Epidermal melanocyte (primary cell): Measurements from ENCODE around the gene HTR2A.
"Not testable (repeated sequence)": the region's sequence is repeated elsewhere in the genome, so short reads cannot be mapped to it uniquely, and the experiment has no call there.

Experiments used
- DNase-seq: peaks from one replicate; pipeline ENCODE4 v3.0.0; 2011; ENCODE audit warnings: low spot score; ENCODE audit not compliant: insufficient read length

Gene HTR2A

GRCh38 chr13:46812301-46812797, 84.5 kb downstream of the HTR2A start:
- no peak for DNase-seq

DNA sequence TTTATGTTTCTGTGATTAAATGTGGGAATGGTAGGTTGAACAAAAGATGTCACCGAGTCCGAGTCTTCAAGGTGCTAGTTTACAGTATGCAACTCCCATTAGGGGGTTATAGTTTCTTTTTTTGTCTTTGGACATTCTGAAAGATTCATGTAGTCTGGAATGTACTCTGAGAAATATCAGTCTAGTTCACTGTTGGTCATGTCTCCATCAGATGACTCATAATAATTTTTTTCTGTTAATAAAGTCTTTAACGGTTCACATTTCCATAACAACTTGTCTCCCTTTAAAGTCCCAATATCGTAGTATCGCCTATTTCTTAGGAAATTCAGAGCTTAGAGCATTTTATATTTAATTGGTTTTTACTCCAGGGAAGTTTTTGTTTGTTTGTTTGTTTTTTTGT, 86.4 kb downstream of the HTR2A start:
- DNase-seq, result no peak

DNA sequence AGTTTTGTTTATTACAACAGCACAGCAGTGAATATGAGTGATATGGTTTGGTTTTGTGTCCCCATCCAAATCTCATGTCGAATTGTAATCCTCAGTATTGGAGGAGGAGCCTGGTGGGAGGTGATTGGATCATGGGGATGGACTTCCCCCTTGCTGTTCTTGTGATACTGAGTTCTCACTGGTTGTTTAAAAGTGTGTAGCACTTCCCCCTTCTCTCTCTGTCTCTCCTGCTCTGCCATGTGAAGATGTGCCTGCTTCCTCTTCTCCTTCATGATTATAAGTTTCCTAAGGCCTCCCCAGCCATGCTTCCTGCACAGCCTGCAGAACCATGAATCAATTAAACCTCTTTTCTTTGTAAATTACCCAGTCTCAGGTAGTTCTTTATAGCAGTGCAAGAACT, 91.9 kb downstream of the HTR2A start:
- not testable (repeated sequence) for DNase-seq

DNA sequence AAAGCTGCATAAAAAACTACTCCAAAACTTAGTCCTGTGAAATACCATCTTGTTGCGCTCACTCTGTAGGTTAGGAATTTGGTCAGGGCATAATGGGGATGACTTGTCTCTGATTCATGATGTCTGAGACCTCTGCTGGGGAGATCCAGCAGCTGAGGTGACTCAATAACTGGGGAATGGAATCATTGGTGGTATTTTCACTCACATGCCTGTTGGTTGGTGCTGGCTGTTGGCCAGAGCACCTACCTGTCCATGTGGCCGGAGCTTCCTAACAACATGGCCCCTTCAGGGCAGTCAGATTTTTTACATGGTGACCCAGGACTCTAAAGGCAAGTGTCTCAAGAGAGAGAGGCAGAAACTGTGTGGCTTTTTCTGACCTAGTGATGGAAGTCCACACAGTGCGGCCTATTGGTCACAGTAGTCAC, 92.5 kb downstream of the HTR2A start:
- no peak for DNase-seq

GRCh38 chr13:46803586-46803985, 93.3 kb downstream of the HTR2A start:
- no peak for DNase-seq

GRCh38 chr13:46801858-46802257, 95.0 kb downstream of the HTR2A start:
- no peak for DNase-seq

DNA sequence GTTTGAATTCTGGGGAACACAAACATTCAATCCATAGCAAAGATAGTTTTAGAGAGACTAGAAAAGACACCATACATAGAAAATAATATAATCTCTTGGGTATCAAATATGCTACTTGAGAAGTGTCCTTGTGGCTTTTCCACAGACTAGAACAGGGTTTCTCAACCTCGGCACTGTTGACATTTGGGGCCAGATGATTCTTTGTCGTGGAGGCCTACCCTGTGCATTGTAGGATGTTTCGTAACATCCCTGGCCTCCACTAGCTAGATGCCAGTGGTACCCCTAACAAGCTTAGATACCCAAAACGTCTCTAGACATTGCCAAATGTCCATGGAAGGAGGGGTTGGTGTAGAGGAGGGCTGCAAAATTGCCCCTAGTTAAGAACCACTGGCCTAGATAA, 97.7 kb downstream of the HTR2A start:
- no peak for DNase-seq

- DNase-seq, result no peak
These were observed 99.2 kb downstream of the HTR2A start for GRCh38 chr13:46797501-46798237.

- peak; percentile 81 for DNase-seq
These were observed 100.1 kb downstream of the HTR2A start, which contains the start of gene ESD for GRCh38 chr13:46796515-46797474. ESD (minus strand) TSS chr13:46797161; CDS start chr13:46791413, 5,748 bp downstream.

DNA sequence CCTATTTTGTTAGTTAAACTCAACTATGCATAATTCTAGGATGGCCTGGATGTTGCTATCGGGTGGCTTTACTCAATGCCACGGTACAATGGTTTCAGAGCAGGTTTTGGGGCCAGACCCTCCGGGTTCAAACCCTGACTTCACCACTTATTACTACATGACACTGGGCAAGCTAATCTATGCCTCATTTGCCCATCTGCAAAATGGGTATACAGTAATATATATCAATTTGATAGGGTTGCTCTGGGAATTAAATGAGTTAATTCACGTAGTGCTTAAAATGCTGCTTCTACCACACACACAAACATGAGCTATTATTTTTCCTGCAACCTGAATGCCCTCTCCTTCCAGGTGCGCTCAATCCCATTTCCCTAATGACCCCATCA, 100.7 kb downstream of the HTR2A start:
- DNase-seq, result no peak

DNA sequence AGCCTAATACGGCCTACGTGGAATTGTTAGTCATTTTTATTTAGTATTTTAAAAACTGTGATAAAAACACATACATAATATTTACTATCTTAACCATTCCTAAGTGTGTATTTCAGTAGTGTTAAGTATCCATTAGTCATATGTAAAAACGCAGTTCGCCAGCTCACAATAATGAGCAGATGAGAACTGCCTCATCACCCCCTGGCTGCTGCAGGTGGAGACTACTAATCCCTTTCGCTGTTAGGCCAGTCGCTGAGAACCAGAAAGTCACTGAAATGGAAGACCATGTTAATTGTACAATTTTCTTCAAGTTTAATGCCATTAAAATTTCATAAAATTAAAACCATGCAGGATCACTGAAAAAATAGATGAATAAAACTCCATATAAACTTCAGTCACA, 101.5 kb downstream of the HTR2A start:
- DNase-seq, result no peak

DNA sequence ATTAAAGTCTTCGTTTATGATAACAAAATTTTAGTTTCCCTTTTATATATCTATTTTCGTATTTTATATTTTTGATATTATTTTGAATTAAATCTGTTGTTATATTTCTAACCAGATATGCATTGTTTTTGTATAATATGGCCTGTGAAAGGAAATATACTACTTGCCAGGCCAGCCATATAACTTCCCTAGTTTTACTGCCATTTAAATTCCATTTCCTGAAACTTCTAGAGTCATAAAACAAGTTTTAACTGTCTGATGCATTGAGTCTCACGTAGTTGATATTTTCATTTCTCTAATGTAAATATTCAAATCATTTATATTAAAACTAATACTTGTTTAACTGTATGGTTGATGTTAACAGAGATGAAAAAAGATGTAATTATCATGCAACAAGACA, 113.3 kb downstream of the HTR2A start:
- DNase-seq, result no peak

DNA sequence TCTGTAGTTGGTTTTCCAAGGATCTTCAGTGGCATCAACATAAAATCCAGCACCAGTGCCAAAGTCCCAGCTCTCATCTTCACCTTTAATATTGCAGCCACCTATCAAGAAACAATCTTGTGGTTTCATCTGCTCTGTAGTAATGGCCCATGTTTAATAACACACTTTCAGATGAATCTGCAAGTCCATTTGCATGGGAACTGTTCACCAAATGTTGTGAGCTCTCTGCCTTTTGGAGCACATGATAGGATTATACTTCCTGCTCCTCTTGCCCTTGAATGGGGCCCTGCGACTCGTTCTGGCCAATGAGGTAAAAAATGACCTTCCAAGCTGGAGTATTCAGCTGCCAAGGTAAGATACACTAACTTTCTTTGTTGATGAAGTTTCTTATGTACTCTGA, 114.2 kb downstream of the HTR2A start:
- DNase-seq, result no peak

GRCh38 chr13:46782066-46782465, 114.8 kb downstream of the HTR2A start:
- no peak for DNase-seq
